Adipocyte (in vitro differentiated cells): ENCODE measurements around the gene MX2.

Source experiments
- DNase-seq: peaks from one replicate; pipeline ENCODE4 v3.0.0-alpha.2; 2015; ENCODE audit warnings: low read depth
- H3K27me3 ChIP-seq: replicated peaks from 2 replicates; pipeline ENCODE4 v1.7.0; 2013; ENCODE audit warnings: mild to moderate bottlenecking, low read length, moderate library complexity; ENCODE audit not compliant: control insufficient read depth, insufficient read depth
- H3K36me3 ChIP-seq: 2 replicates; pipeline ENCODE4 v1.7.0; 2013; ENCODE audit warnings: low read length, mild to moderate bottlenecking, moderate library complexity; ENCODE audit not compliant: control insufficient read depth, insufficient read depth, severe bottlenecking
- H3K4me1 ChIP-seq: 2 replicates; pipeline ENCODE4 v1.7.0; 2013; ENCODE audit warnings: mild to moderate bottlenecking, low read length, moderate library complexity; ENCODE audit not compliant: control insufficient read depth, insufficient read depth
- H3K4me3 ChIP-seq: 2 replicates; pipeline ENCODE4 v1.7.0; 2013; ENCODE audit warnings: mild to moderate bottlenecking, low read length, moderate library complexity
- H3K9ac ChIP-seq: 2 replicates; pipeline ENCODE4 v1.7.0; 2013; ENCODE audit warnings: mild to moderate bottlenecking, low read length, moderate library complexity
- H3K9me3 ChIP-seq: 2 replicates; pipeline ENCODE4 v1.7.0; 2013; ENCODE audit warnings: mild to moderate bottlenecking, low read length, moderate library complexity; ENCODE audit not compliant: control insufficient read depth

The MX2 gene

GRCh38 chr21:41398251-41398650 lies 36.4 kb downstream of the MX2 start:
- Histone ChIP-seq H3K4me1 (peaks cover 13% of the 10 kb centered on the region), H3K36me3 (peaks cover 24% of the 10 kb centered on the region), H3K4me3 (no peak overlapping the region), H3K9ac (no peak overlapping the region), H3K27me3 (no peaks in the 10 kb centered on the region), H3K9me3 (no peaks in the 10 kb centered on the region)
- no peak for DNase-seq

- H3K9me3 ChIP-seq: no peaks in the 10 kb centered on the region
- no peak for DNase-seq
- H3K4me1 ChIP-seq: peaks cover 13% of the 10 kb centered on the region
- H3K27me3 ChIP-seq: no peaks in the 10 kb centered on the region
- peaks cover 24% of the 10 kb centered on the region for H3K36me3 ChIP-seq
- H3K4me3 ChIP-seq: no peak overlapping the region
- H3K9ac ChIP-seq: no peak overlapping the region
These were observed 37.0 kb downstream of the MX2 start for GRCh38 chr21:41398831-41399230.

- no peak overlapping the region for H3K4me3 ChIP-seq
- peaks cover 13% of the 10 kb centered on the region for H3K4me1 ChIP-seq
- H3K9ac ChIP-seq: no peak overlapping the region
- no peaks in the 10 kb centered on the region for H3K27me3 ChIP-seq
- H3K9me3 ChIP-seq: no peaks in the 10 kb centered on the region
- H3K36me3 ChIP-seq: peaks cover 24% of the 10 kb centered on the region
- DNase-seq: no peak
These were observed 37.5 kb downstream of the MX2 start for GRCh38 chr21:41399246-41399800.

GRCh38 chr21:41402231-41402630 lies 40.4 kb downstream of the MX2 start:
- Histone ChIP-seq H3K9ac (no peak overlapping the region), H3K4me3 (no peak overlapping the region), H3K36me3 (peaks cover 25% of the 10 kb centered on the region), H3K4me1 (peaks cover 5% of the 10 kb centered on the region), H3K9me3 (no peaks in the 10 kb centered on the region), H3K27me3 (no peaks in the 10 kb centered on the region)
- DNase-seq: no peak

GRCh38 chr21:41402796-41403195 lies 41.0 kb downstream of the MX2 start:
- no peak for DNase-seq
- Histone ChIP-seq H3K9ac (no peak overlapping the region), H3K27me3 (no peaks in the 10 kb centered on the region), H3K9me3 (no peaks in the 10 kb centered on the region), H3K36me3 (peaks cover 25% of the 10 kb centered on the region), H3K4me1 (peaks cover 3% of the 10 kb centered on the region), H3K4me3 (no peak overlapping the region)

GRCh38 chr21:41403331-41403730 lies 41.5 kb downstream of the MX2 start:
- Histone ChIP-seq H3K9me3 (no peaks in the 10 kb centered on the region), H3K4me1 (peaks cover 3% of the 10 kb centered on the region), H3K36me3 (peaks cover 28% of the 10 kb centered on the region), H3K4me3 (no peak overlapping the region), H3K9ac (no peak overlapping the region), H3K27me3 (no peaks in the 10 kb centered on the region)
- no peak for DNase-seq

- Histone ChIP-seq H3K9ac (no peak overlapping the region), H3K9me3 (no peaks in the 10 kb centered on the region), H3K4me3 (no peak overlapping the region), H3K4me1 (peaks cover 3% of the 10 kb centered on the region), H3K27me3 (no peaks in the 10 kb centered on the region), H3K36me3 (peaks cover 29% of the 10 kb centered on the region)
- DNase-seq: no peak
These were observed 42.1 kb downstream of the MX2 start for GRCh38 chr21:41403966-41404365.

- no peak overlapping the region for H3K4me3 ChIP-seq
- DNase-seq: no peak
- H3K4me1 ChIP-seq: peaks cover 3% of the 10 kb centered on the region
- H3K36me3 ChIP-seq: peaks cover 35% of the 10 kb centered on the region
- H3K9ac ChIP-seq: no peak overlapping the region
- H3K9me3 ChIP-seq: no peaks in the 10 kb centered on the region
- H3K27me3 ChIP-seq: no peaks in the 10 kb centered on the region
These were observed 43.5 kb downstream of the MX2 start for GRCh38 chr21:41405321-41405720.

GRCh38 chr21:41406340-41406739 lies 44.5 kb downstream of the MX2 start:
- Histone ChIP-seq H3K36me3 (peaks cover 35% of the 10 kb centered on the region), H3K9me3 (peaks cover 3% of the 10 kb centered on the region), H3K9ac (no peak overlapping the region), H3K4me1 (peaks cover 5% of the 10 kb centered on the region), H3K4me3 (no peak overlapping the region), H3K27me3 (no peaks in the 10 kb centered on the region)
- DNase-seq: no peak

- Histone ChIP-seq H3K36me3 (peaks cover 28% of the 10 kb centered on the region), H3K4me1 (peaks cover 9% of the 10 kb centered on the region), H3K9ac (no peak overlapping the region), H3K4me3 (no peak overlapping the region), H3K27me3 (no peaks in the 10 kb centered on the region), H3K9me3 (peaks cover 3% of the 10 kb centered on the region)
- no peak for DNase-seq
These were observed 46.0 kb downstream of the MX2 start for GRCh38 chr21:41407541-41408460.

- Histone ChIP-seq H3K36me3 (peaks cover 25% of the 10 kb centered on the region), H3K27me3 (no peaks in the 10 kb centered on the region), H3K4me3 (no peak overlapping the region), H3K9ac (no peak overlapping the region), H3K4me1 (peaks cover 9% of the 10 kb centered on the region), H3K9me3 (peaks cover 4% of the 10 kb centered on the region)
- no peak for DNase-seq
These were observed 48.5 kb downstream of the MX2 start for GRCh38 chr21:41410361-41410760.
